NCI-H1436 (cell line): ENCODE data around the gene ZCCHC7.
"Not testable (repeated sequence)": the region's sequence is repeated elsewhere in the genome, so short reads cannot be mapped to it uniquely, and the experiment has no call there.

Experiments used
- DNase-seq: peaks from one replicate; lab custom pipeline; 2025; lab: John Stamatoyannopoulos, UW

Gene ZCCHC7

DNA sequence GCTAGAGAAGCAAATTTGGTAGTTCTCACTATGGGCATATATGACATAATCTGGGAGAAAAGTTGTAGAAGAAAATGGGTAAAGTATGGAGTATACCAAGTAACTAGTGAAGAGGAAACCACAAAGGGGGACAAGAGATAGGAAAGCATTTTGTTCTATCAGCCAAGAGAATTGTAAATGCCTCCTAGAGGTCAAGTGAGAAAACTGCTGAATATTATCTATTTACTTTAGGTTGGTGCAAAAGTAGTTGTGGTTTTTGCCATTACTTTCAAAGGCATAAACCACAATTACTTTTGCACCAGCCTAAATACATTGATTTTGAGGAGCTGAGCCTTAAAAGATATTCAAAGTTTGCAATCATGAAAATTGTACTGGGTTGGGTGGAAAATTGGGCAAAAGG is 175.4 kb downstream of the ZCCHC7 start:
- DNase-seq: no peak

DNA sequence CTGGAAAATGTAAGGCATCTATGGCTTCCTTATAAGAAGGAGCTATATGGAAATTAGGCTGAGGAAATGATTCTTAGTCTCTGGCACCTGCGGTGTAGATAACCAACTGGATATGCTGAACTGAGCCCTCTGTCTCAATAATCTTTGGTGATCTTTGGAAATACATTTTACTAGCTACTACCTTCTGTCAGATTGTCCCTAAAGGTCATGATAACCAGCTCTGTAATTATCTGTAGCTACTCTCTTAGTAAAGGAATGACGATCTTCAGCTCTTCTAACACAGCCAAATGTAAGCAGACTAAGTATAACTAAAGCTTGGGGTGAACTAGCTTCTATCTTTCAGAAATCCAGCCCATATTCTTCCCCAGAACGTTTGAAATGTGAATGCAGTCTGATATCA is 177.2 kb downstream of the ZCCHC7 start:
- DNase-seq: no peak

DNA sequence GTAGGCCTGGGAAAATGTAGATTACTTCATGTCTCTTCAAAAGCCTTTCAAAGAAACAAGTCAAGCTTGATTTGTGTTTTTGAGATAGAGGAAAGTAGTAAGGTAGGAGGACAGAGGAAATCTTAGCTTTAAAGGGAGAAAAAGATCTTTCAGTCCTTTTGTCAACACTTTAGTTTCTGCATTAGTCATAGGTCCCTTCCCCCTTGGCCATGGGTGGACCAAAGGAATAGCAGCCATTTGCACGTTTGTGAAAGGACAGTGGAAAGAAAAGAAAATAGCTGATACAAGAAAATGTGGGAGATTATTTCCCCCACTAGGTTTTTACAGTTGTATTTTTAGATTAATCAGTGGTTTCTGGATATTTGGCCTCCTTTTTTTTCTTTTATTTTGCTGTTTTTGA is 180.2 kb downstream of the ZCCHC7 start:
- no peak for DNase-seq

DNA sequence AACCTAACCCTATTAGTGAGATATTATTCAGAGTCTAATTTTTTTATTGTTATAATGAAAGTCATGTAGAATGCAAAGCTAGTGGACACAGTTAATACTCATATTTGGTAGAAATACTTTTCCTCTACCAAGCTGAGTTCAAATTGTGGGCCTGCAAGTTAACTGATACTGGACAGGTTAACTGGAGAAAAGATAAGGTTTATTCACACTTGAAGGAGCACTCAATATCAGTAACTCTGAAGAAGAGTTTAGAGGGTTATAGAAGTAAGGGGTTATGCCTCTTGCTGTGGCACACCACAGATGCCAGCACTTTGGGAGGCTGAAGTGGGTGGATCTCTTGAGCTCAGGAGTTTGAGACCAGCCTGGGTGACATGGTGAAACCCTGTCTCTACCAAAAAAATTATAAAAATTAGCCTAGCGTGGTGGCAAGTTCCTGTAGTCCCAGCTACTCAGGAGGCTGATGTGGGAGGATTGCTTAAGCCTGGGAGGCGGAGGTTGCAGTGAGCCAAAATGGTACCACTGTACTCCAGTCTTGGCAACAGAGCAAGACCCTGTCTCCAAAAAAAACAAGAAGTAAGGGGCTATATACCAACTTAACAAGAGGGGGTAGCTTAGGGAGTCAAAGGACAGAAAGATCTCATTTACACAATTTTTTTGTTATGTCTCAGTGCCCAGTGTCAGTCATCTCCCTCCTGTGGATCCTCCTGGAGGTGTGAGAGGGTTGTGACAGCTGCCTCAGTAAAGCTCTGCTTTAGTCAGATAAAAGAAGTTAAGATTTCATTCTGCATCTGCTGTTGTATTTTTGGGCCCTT is 180.9 kb downstream of the ZCCHC7 start:
- DNase-seq: no peak

DNA sequence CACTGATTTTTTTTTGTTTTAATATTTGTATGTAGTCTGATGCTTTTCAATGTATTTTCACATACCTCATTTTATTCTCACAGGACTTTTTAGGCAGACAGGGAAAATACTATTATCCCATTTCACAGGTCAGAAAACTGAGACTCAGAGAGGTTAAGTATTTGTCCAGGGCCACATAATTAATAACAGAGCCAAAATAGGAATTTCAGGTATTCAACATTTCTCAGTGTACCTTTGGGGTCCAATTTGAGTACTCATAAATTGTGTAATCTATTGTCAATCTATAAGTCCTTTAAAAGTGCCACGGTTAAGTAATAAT is 181.4 kb downstream of the ZCCHC7 start:
- DNase-seq: no peak

DNA sequence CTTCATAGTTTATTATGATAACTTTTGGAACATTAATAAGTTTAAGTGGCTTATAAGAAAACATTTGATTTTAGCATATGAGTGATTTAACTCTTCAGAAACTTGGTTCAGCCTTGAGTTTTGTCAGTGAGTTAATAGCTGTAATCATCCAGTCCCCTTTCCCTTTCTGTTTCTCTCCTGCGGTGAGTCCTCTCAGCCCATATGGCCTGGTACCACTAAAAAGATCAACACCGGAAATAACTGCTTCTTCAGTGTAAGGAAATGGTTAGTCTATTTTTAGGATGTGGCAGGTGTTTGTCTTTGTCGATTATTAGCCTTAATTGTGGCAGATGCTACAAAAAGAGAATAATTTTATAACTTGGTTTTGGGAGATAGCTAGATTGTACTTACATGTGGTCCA is 181.9 kb downstream of the ZCCHC7 start:
- no peak for DNase-seq

DNA sequence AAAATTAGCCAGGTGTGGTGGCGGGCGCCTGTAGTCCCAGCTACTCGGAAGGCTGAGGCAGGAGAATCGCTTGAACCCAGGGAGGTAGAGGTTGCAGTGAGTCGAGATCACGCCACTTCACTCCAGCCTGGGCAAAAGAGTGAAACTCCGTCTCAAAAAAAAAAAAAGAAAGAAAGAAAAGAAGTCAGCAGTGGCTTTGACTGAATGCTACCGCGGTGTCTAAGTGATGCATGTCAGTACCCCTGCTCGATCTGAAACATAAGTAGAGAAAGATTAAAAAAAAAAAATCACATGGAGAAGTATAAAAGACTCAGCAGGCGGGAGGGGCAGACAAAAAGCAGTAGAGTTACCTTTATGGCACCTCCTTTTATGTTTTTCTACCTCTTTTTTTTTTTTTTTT is 182.9 kb downstream of the ZCCHC7 start:
- DNase-seq: not testable (repeated sequence)

DNA sequence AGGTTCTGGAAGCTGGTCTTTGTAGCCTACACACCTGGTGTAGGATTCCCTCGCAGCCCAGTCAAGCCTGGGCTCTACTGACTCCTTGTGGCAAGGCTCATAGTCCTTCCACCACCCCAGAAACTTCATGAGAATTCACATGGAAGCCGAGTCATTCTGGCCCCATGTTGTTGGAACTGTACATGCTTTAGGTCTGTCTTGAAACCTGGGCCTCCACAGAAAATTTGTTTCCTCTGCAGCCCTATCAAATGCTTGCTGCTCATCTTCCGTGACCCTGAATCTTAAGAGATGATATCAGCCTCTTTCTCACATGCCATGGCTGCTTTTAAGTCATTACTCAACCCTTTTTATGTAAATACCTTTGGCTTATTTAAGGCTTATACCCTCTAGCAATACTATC is 188.8 kb downstream of the ZCCHC7 start:
- DNase-seq: no peak

DNA sequence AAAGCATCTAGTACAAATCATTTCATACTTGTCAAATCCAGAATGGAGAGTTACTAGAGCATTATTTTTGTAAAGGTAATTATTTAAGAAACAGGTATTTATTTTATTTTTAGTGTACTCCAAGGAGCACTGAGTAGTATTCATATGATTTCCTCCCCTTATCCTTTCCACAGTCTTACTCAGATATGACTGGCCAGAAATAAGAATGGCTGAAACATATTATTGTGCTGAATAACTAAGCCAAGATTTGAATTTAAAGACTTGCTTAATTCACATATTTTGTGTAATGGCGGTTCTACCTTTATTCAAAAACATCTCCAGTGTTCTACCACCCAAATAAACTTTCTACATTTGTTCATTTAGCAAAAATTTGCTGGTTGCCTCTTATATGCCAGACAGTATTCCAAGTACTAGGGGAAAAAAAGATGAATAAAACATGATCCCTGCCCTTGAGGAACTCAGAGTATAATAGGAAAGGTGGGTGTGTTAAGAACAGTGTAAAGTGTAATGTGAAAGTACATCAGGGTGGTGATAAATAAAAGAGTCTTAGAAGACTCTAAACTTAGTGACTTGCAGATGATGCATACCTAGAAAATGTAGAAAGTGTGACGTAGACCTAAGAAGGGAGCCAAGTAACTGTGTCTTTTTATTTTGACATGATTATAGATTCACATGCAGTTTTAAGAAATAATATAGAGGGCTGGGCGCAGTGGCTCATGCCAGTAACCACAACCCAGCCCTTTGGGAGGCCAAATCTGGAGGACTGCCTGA is 191.7 kb downstream of the ZCCHC7 start:
- no peak for DNase-seq

DNA sequence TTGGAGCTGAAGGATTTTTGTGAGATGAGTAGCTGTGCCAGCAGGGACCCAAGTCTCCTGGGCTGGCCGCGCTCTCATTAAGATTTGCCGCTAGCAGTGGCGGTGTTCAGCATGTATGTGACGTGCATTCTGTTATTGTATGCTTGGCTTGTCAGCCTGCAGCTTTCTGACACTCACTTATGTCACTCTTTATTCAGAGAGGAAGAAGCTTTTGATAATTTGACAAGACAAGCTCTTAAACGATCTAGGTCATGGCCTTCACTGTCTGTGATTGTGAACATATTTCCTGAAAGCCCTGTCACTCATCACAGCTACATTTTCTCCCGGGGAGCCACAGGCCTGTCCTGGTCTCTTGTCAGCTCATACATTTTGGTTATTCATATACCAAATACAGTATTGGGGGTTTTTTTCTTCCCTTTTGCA is 203.9 kb downstream of the ZCCHC7 start:
- DNase-seq: peak; percentile 13

DNA sequence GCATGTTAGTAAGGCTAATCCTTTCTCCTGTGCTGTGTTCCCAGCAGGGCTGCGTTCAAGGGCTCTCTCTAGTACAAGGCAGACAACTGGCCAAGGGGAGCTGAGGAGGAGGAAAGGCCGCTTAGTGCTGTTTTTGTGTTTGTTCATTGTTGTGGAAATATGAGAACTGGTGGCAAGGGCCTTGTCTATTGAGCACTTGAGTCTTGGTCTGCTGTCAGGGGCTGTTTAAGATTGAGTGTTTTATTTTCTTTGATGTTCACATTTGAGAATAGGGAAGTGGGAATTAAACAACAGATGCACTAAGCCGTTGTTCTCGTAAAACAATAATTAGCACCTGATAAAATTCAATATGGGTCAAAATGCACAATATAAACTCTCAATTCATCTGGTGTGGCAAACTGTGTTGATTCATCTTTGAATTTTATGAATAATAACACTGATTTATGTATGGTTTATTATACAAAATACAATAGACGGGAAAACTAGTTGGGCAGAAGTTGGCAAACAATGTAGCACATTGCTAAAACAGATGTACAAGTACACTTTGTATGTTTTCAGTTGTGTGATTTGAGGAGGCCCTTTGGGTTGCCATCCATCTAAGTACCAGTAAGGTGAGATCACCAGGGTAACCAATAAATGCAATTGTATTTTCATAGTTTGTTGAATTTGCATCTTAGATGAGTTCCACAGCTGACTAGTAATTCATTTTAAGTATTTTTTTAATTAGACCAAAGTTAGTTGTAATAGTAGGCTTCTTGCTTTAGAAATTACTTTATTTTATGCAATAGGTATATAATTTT is 204.5 kb downstream of the ZCCHC7 start:
- peak; percentile 34 for DNase-seq

DNA sequence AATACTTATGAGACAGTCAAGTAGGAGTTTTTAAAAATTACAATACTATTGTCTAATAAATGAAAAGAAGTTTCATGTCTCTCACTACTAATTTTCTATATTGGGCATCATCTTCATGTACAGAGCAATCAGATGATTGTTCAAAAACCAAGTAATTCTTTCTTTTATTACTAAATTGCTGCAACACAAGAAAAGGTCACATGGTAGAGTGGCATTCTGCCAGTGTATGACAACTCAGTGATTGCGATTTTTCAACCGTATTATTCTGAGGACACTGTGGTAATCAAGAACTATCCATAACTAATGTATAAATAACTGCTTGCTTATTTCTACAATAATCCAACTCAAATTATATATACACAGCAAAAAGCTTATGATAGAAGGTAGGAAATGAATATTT is 205.4 kb downstream of the ZCCHC7 start:
- DNase-seq: no peak

DNA sequence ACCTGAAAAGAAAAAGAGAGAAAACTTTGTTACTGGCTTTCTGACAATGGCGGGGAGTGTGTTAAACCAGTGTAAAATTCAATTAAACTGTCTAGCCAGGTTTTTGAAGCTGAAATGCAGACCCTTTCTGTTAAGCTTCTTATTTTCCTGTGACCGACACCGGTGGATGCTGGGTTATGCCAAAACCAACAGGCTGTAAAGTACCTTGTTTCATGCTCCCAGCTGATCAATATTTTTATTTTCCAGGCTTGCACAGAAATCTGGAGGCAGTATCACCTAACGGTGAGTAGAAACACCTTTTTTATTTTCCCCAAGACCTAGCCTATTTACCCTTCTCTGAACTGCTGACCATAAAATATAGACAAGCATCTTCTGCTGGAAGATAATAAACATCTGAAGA is 207.2 kb downstream of the ZCCHC7 start:
- DNase-seq: no peak

DNA sequence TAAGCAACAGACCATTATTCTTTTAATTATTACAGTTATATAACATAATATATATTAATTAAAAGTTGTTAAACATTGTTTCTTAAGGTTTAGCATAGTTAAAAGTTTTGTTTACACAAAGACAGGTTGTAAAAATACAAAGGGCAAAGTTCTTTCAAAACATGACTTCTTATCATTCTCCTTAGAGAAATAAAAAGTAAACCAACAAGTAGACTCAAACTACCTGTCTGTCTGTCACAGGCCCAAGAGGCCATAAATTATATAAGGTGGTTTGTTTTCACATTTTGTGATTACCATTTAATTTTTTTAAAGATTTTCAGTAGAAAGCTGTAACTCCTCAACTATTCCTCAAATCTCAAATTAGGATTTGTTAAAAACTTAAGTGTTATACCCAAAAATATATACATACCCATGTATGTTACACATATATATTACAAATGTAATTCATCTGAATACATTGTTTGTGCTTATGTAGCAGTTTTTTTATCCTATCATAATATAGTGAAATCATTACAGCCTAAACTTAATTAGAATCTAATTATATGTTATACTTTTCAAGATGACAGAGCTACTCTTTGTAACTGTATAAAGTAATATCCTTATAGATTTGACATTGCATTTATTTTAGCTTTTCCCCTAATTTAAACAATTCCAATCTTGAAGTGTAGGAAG is 208.3 kb downstream of the ZCCHC7 start:
- DNase-seq: no peak

DNA sequence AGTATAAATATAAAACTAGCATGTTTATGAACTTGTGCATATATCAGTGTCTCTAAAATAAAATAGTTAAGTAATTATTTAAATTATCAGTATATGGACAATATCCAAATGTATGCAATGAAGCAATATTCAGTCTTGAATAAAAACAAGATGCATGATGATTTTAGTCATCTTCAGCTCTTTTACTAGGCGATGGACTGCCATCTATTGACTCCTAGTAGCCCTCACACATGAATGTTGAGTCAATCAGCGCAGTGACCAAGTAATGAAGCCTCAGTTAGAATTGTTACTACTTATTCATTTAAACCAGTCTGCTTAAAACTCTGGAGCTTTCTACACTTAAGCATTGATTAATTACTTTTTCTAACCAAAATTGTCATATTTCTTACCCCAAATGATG is 209.2 kb downstream of the ZCCHC7 start:
- no peak for DNase-seq

DNA sequence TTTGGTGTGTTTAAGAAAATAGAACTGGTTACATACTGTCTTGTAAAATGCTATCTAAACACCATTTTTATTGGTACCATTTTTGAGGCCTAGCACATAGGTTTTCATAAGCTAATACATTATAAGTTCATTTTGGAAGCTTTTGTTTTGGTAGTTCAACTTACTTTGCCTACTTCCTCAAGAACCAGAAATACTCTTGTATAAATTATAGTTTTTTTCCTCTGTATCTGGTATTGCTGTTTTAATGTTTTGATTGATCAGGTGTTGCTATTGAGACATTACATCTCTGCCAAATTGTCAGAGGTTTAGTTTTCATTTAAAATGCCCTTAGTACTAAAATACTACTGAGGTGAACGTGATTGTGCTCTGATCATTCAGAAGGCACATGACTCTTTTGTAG is 211.5 kb downstream of the ZCCHC7 start:
- no peak for DNase-seq

DNA sequence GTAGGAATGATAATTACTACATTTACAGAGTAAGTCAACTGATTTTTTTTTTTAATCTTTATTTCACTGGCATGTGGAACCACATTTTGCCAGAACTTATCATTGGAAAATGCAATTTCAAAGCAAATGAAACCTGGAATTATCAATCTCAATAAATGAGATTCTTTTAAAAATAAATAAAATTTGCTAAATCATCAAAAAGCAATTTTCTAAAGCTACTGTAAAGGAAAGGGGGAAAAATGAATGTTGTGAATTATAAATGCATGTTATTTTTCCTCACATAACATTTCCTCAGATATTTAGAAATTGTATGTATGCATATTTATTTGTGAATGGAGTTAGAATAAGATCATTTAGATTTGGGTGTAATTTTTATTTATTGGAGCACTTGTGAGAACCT is 212.2 kb downstream of the ZCCHC7 start:
- no peak for DNase-seq

DNA sequence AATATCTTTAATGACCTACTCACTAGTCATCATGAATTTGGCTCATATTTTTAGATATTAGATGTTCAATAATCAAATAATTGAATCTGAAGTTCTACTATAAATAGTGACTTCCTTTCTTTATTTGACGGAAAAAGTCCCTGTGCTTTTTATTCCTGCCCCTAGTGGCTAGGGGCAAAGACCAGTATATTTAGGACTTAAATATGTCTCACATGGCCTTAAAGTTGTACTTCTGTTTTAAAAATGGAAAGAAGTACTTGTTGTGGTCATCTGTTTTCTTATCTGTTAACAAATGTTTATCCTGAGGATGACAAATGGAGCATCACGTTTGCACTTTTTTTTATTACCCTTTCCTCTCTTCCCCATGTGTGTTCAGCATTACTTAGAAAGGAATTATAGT is 212.9 kb downstream of the ZCCHC7 start:
- DNase-seq: no peak

DNA sequence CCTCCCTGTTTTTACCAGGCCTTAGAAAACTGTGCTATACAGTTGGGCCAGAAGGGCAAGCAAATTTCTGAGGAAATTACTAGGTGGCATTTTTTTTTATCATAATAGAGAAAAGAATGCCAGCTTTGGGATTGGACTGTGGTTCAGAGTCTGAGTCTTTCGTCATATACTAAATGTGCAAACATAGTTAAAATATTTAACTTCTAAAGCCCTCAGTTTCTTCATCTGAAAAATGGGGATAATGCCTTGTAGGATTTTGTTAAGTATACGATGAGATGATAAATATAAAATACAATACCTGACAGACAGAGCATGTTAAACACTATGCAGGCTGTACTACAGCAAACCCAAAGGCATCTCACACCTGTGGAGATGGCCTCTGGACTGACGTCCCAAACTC is 214.9 kb downstream of the ZCCHC7 start:
- DNase-seq: no peak

DNA sequence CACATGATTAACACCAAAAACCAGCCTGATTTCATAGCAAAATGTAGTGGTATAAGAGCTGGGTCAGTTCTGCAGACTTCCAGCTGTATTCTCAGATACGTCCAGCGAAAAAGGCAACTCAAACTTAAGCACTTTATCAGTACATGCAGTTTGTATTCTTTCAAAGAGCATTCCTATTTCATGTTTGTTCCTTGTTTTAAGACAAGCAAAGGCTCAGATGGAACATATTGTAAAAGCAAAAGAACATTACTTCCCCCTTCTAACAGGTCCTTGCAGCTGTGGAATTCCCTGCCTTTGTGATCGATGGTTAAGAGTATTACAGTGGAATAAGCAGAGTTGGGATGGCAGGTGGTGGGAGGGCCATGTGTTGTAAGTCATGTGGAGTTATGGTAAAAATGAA is 215.8 kb downstream of the ZCCHC7 start:
- no peak for DNase-seq

DNA sequence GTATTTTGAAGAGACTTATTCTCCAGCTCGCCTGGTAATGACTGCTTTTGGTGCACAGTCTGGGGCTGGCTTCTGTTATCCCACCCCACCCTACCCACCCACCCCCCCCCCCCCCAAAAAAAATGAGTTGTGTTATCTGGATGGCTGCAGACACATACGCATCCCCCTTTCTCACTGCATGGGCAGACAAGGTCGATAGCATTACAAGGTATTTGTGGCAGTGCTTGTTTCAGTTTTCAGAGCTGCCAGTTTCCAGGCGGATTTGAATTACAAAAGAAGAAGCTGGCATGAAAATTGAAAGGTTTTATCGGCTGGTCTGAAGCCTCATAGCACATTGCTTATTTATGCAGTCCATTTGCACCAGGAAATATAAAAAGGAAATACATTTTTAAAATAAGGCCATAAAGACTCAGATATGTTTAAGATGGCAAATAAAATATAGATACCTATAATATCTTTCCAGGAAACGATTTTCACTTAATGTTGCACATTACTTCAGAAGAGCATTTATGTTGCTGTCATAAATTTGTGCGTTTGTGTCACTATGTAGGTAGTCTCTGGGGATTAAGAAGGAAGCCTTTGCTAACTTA is 217.0 kb downstream of the ZCCHC7 start:
- no peak for DNase-seq

DNA sequence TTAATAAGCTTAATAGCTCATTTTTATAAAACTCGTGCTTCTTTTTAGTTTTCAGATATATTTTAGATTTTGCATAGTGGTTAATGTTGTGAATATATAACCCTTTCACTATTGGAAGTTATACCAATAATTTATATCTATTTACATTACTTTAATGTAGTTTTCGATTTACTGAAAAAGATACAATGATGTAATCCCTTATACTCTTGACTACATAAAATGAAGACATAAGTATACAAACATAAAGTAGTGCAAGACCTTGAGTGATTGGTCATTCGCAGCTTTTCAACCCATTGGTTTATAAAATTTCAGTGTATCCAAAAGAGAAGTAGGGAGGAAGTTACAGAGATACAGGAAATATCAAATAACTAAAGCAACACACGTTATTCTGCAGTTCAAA is 217.8 kb downstream of the ZCCHC7 start:
- DNase-seq: no peak
